Neuronal stem cell (in vitro differentiated cells): ENCODE data around the gene PKN3.

Source experiments
- DNase-seq: peaks from one replicate; pipeline ENCODE4 v3.0.0-alpha.2; 2013; ENCODE audit warnings: low spot score
- H2AFZ ChIP-seq: one replicate; pipeline ENCODE4 v1.6.1; 2013; ENCODE audit warnings: mild to moderate bottlenecking, low read length, inconsistent platforms
- H2AK5ac ChIP-seq: 2 replicates; pipeline ENCODE4 v1.6.1; 2013; ENCODE audit warnings: low read depth, mild to moderate bottlenecking, inconsistent platforms, low read length, moderate library complexity, mixed read lengths
- H2BK120ac ChIP-seq: 2 replicates; pipeline ENCODE4 v1.6.1; 2013; ENCODE audit warnings: low read depth, mild to moderate bottlenecking, inconsistent platforms, low read length, moderate library complexity, mixed read lengths
- H2BK12ac ChIP-seq: one replicate; pipeline ENCODE4 v1.6.1; 2013; ENCODE audit warnings: low read length, inconsistent platforms
- H2BK15ac ChIP-seq: 2 replicates; pipeline ENCODE4 v1.6.1; 2013; ENCODE audit warnings: mild to moderate bottlenecking, low read length, inconsistent platforms, mixed read lengths
- H2BK5ac ChIP-seq: one replicate; pipeline ENCODE4 v1.6.1; 2013; ENCODE audit warnings: inconsistent platforms, mild to moderate bottlenecking, low read length, moderate library complexity
- H3K14ac ChIP-seq: one replicate; pipeline ENCODE4 v1.6.1; 2013; ENCODE audit warnings: low read length, inconsistent platforms
- H3K18ac ChIP-seq: 2 replicates; pipeline ENCODE4 v1.6.1; 2013; ENCODE audit warnings: low read length, inconsistent platforms
- H3K23ac ChIP-seq: 2 replicates; pipeline ENCODE4 v1.6.1; 2013; ENCODE audit warnings: low read depth, mild to moderate bottlenecking, mixed read lengths, low read length, inconsistent platforms; ENCODE audit not compliant: poor library complexity
- H3K27ac ChIP-seq: replicated peaks from 3 replicates; pipeline ENCODE4 v1.5.1; 2013; ENCODE audit warnings: low read length, inconsistent platforms
- H3K27me3 ChIP-seq, 3 experiments: 2 replicates each; pipeline ENCODE4 v1.6.1; 2013; ENCODE audit warnings: low read length in 3 of 3, mild to moderate bottlenecking in 2 of 3, inconsistent platforms in 1 of 3, low read depth in 1 of 3, mixed read lengths in 1 of 3, moderate library complexity in 1 of 3; ENCODE audit not compliant: control insufficient read depth in 3 of 3, insufficient read depth in 3 of 3
- H3K36me3 ChIP-seq, 2 donors: replicated peaks in 1 of 2; 2 replicates each; pipeline ENCODE4 v1.6.1; 2013; ENCODE audit warnings: low read length in 2 of 2; ENCODE audit not compliant: control insufficient read depth in 2 of 2, insufficient read depth in 2 of 2
- H3K4ac ChIP-seq: 2 replicates; pipeline ENCODE4 v1.6.1; 2013; ENCODE audit warnings: inconsistent platforms, mild to moderate bottlenecking, low read length, moderate library complexity
- H3K4me1 ChIP-seq, 2 donors: 1 replicate in 1 of 2; 2 replicates in 1 of 2; pipeline ENCODE4 v1.6.1; 2013; ENCODE audit warnings: low read length in 2 of 2, low read depth in 1 of 2; ENCODE audit not compliant: control insufficient read depth in 2 of 2, insufficient read depth in 1 of 2
- H3K4me2 ChIP-seq: one replicate; pipeline ENCODE4 v1.6.1; 2013; ENCODE audit warnings: mild to moderate bottlenecking, low read length, inconsistent platforms; ENCODE audit not compliant: insufficient read depth, poor library complexity, severe bottlenecking
- H3K4me3 ChIP-seq, 2 donors: 2 replicates each; pipeline ENCODE4 v1.5.1; 2013; ENCODE audit warnings: low read length in 2 of 2, mild to moderate bottlenecking in 2 of 2, inconsistent platforms in 1 of 2, moderate library complexity in 1 of 2
- H3K79me1 ChIP-seq: one replicate; pipeline ENCODE4 v1.6.1; 2013; ENCODE audit warnings: low read depth, mild to moderate bottlenecking, inconsistent platforms, low read length, moderate library complexity
- H3K9ac ChIP-seq: one replicate; pipeline ENCODE4 v1.6.1; 2013; ENCODE audit warnings: mild to moderate bottlenecking, low read depth, low read length, inconsistent platforms; ENCODE audit not compliant: poor library complexity
- H3K9me3 ChIP-seq, 2 donors: replicated peaks in 1 of 2; 2 replicates each; pipeline versions ENCODE3 to v1.6.1; 2013; ENCODE audit warnings: low read length in 2 of 2, mild to moderate bottlenecking in 2 of 2, inconsistent platforms in 1 of 2, low read depth in 1 of 2, mixed read lengths in 1 of 2, moderate library complexity in 1 of 2; ENCODE audit not compliant: control insufficient read depth in 2 of 2, insufficient read depth in 1 of 2
- H4K8ac ChIP-seq: one replicate; pipeline ENCODE4 v1.6.1; 2013; ENCODE audit warnings: low read depth, mild to moderate bottlenecking, inconsistent platforms, low read length, moderate library complexity
- H4K91ac ChIP-seq: one replicate; pipeline ENCODE4 v1.6.1; 2013; ENCODE audit warnings: low read length, low read depth, mild to moderate bottlenecking, inconsistent platforms; ENCODE audit not compliant: poor library complexity
- WGBS, 2 donors: extraction: QIAGEN DNeasy Blood & Tissue Kit; methylation state at CpG; one replicate each; pipeline ENCODE4 v1.1.7; 2013; ENCODE audit warnings: missing lambda C conversion rate in 2 of 2, mixed read lengths in 1 of 2; ENCODE audit not compliant: insufficient read length in 2 of 2, insufficient replicate concordance in 1 of 2; ENCODE audit errors: extremely low coverage in 2 of 2; 5-methylcytosine and 5-hydroxymethylcytosine counted together

The PKN3 gene

DNA sequence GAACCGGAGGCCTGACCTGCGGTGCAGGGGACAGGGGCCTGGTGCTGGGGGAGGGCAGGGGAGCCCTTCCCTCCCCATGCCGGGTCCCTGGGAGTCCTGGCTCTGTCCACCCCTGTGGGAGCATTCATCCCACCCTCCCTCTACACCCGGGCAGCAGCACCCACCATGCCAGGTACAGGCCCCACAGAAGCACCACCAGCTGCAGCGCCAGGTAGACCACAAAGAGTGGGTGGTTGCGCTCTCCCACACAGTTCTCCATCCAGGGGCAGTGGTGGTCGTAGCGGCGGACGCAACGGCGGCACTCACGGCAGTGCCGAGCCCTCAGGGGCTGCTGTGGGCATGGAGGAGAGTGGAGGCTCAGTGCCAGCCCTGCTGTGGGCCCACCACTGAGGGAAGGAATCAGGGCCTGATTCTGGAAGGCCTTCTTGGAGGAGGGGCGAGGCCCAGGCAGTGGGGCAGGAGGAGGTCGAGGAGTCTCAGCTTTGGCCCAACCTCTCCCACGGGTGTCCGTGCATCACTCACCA lies 19.2 kb downstream of the PKN3 start:
- peaks cover 10 to 36% of the 10 kb centered on the region in 2 donors for H3K36me3 ChIP-seq
- H3K4ac ChIP-seq: no peak overlapping the region
- no peak overlapping the region for H2BK15ac ChIP-seq
- no peak overlapping the region for H2BK120ac ChIP-seq
- H3K14ac ChIP-seq: no peak overlapping the region
- no peak overlapping the region for H3K27ac ChIP-seq
- no peaks in the 10 kb centered on the region for H3K79me1 ChIP-seq
- H3K23ac ChIP-seq: no peak overlapping the region
- WGBS, 2 donors: no CpG with 5 or more reads among the region's 18 CpGs
- no peaks in the 10 kb centered on the region for H3K27me3 ChIP-seq
- no peak overlapping the region for H3K18ac ChIP-seq
- peak overlapping the region; percentile 53 for H2BK5ac ChIP-seq
- no peak overlapping the region for H4K91ac ChIP-seq
- H4K8ac ChIP-seq: no peak overlapping the region
- H3K9ac ChIP-seq: no peak overlapping the region
- H3K4me3 ChIP-seq: no peak overlapping the region
- H2AK5ac ChIP-seq: no peak overlapping the region
- DNase-seq: no peak
- no peak overlapping the region for H2BK12ac ChIP-seq
- H3K4me1 ChIP-seq: peaks cover 0 to 13% of the 10 kb centered on the region in 2 donors
- no peak overlapping the region for H2AFZ ChIP-seq
- no peaks in the 10 kb centered on the region for H3K9me3 ChIP-seq
- H3K4me2 ChIP-seq: no peak overlapping the region

DNA sequence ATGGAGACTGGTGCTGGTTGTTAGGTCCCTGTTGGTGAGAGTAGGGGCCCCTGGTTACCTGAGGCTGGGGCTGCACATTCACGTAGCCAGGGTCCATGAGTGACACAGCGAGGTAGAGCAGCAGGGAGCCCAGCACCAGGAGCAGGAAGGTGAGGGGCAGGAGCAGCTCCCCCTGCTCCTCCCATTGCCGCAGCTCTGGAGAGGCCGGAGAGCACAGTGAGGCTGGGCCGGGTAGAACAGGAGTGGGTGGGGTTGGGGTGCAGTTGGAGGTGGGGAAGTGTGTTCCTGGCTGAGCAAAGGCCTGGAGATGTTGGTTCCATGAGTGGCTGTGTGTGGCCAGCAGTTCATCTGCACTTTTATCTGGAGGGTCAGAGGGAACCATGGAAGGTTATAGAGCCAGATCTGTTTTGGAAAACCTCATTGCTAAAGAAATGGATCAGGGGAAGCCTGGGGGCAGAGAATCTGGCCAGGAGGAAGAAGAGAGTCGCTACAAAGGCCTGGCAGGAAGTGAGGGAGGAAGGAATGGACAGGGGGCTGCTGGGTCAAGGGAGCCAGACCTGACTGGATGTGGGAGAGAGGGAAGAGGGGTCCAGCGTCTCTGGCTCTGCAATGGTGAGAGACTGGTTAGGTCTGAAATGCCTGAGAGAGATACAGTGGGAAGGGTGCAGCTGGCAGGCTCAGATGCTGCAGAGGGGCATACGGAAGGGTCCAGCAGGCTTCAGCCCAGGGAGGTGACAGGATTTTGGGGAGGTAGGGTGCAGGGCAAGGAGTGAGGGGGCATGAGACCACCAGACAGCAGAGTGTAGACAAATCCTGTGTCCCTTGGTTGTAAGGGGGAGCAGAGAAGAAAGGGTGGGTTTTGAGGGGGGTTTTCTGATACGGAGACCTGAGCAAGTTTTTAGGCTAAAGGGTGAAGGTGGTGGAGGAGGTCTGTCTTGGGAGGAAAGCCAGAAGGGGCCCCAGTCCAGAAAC lies 20.4 kb downstream of the PKN3 start:
- Histone ChIP-seq H2BK15ac (no peak overlapping the region), H2AFZ (no peak overlapping the region), H3K4me1 (peaks cover 0 to 13% of the 10 kb centered on the region in 2 donors), H2BK5ac (no peak overlapping the region), H3K9me3 (no peaks in the 10 kb centered on the region), H3K4me2 (peak overlapping the region; percentile 81), H3K9ac (no peak overlapping the region), H2BK12ac (peak overlapping the region; percentile 5), H4K91ac (no peak overlapping the region), H3K27ac (no peak overlapping the region), H2AK5ac (peak overlapping the region; percentile 15), H3K18ac (no peak overlapping the region), H3K23ac (peak overlapping the region; percentile 60), H3K4me3 (no peak overlapping the region), H3K79me1 (no peaks in the 10 kb centered on the region), H3K36me3 (peaks cover 8 to 25% of the 10 kb centered on the region in 2 donors), H2BK120ac (no peak overlapping the region), H3K14ac (no peak overlapping the region), H3K27me3 (no peaks in the 10 kb centered on the region), H3K4ac (no peak overlapping the region), H4K8ac (no peak overlapping the region)
- DNase-seq: no peak
- WGBS, 2 donors: no CpG with 5 or more reads among the region's 9 CpGs

DNA sequence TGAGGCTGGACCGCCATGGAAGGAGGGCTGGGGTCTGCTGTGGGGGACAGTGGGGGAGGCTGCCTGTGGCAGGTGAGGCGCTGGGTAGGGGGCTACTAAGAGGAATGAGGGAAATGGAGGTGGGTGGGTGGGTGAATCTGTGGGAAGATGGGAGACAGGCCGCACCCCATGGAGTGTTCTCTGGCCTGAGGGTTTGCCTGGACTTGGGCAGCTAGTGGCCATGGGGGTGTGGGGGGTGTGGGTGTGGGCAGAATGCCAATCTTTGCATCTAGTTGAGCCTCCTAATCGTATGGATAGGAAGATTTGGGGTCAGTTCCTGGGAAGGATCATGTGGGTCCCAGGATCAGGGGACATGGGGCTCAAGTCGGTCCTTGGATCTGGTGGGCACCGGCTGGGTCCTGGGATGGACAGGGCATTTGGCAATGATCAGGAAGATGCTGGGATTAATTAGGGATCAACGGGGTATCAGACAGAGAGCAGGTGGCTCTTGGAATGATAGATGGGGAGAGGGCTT lies 21.1 kb downstream of the PKN3 start:
- Histone ChIP-seq H3K4ac (no peak overlapping the region), H3K23ac (peak overlapping the region; percentile 98), H3K79me1 (no peaks in the 10 kb centered on the region), H3K36me3 (peaks cover 9 to 19% of the 10 kb centered on the region in 2 donors), H3K14ac (no peak overlapping the region), H3K4me2 (peak overlapping the region; percentile 81), H3K18ac (no peak overlapping the region), H2BK120ac (no peak overlapping the region), H3K27ac (no peak overlapping the region), H2AFZ (peak overlapping the region; percentile 76), H4K91ac (no peak overlapping the region), H3K27me3 (no peaks in the 10 kb centered on the region), H4K8ac (peak overlapping the region; percentile 50), H3K4me1 (peaks cover 0 to 13% of the 10 kb centered on the region in 2 donors), H3K4me3 (peak overlapping the region; percentile 35 to 90), H3K9me3 (no peaks in the 10 kb centered on the region), H2BK5ac (no peak overlapping the region), H2AK5ac (peak overlapping the region; percentile 97), H2BK15ac (peak overlapping the region; percentile 19), H2BK12ac (no peak overlapping the region), H3K9ac (peak overlapping the region; percentile 72)
- DNase-seq: peak; percentile 17
- no CpG with 5 or more reads among the region's 7 CpGs for WGBS, 2 donors
